Measurements from ENCODE around the gene TOR1B.

Gene TOR1B

DNA sequence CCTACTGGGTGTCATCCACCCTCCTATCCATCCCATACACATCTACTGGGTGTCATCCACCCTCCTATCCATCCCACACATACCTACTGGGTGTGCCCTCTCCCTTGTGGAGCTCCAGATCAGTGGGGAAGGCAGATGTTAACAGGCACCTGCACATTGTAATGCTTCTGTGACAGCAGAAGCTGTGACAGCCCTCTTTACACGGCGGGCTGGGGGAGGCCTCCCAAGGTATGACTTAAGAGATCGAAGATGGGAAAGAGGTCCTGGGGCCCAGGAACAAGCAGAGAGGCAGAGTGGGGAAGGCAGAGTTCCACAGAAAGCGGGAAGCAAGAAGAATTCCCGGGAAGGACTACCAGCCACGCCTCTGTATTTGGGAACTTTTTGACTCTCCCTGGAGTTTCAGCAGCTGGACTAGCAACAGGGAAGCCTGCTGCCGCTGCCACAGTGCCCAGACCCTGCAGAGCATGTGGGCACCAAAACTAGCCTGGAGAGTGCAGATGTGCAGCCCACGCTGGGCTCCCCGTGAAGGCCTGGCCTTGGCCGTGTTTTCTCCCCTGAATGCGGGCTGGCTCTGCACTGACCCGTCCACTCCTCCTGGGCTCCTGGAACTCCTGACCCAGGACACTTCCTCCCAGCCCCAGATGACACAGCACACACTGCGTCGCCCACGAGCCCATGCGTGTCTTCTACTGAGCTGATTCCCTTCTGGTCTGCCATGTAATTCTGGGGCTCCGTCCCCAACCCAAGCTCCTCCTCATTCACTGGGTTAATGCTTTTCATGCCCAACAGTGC is 11.6 kb downstream of the TOR1B start:
- DNase-seq (ENCODE audit: low read depth in 2 of 2): no peak

GRCh38 chr9:129815278-129815677 is 12.3 kb downstream of the TOR1B start:
- no peak for DNase-seq (ENCODE audit: low read depth in 2 of 2)

GRCh38 chr9:129816501-129817435 is 13.8 kb downstream of the TOR1B start:
- no peak for DNase-seq (ENCODE audit: low read depth in 2 of 2)

DNA sequence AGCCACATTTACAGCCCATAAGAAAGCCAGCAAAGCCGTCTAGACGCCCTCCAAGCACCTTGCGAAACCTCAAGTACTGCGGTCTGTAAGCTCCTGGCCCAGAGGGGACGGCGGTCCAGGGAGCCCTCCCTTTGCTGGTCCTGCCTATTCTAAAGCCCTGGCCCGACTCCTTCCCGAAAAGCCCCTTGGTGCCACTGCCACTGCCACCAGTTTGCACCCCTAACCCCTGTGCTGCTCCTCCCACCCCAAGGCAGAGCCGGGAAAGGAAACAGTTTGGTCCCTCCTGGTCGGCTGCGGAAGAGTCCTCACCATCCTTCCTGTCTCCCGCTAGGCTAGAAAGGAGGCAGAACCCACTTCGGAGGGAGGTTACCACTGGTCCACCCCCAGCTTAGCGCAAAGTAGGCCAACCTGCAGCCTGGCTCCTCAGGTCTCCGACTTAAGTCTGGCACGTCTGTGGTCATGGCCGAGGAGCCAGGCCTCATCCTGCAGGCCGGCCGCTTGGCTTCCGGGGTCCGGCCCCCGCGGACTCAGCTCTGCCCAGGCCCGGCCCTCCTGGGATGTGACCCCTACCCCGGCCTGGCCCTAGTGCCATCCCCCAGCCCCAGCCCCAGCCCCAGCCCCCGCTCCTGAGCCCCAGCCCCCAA is 20.0 kb downstream of the TOR1B start:
- DNase-seq (ENCODE audit: low read depth in 2 of 2): no peak

- no peak for DNase-seq (ENCODE audit: low read depth in 2 of 2)
These were observed 20.6 kb downstream of the TOR1B start for GRCh38 chr9:129823542-129823934.

GRCh38 chr9:129823935-129824601 is 21.1 kb downstream of the TOR1B start, which contains the start of gene TOR1A:
TOR1A (minus strand) TSS chr9:129824136; CDS start chr9:129824085, 51 bp downstream.
- peak; percentile 86 to 90 for DNase-seq (ENCODE audit: low read depth in 2 of 2)

DNA sequence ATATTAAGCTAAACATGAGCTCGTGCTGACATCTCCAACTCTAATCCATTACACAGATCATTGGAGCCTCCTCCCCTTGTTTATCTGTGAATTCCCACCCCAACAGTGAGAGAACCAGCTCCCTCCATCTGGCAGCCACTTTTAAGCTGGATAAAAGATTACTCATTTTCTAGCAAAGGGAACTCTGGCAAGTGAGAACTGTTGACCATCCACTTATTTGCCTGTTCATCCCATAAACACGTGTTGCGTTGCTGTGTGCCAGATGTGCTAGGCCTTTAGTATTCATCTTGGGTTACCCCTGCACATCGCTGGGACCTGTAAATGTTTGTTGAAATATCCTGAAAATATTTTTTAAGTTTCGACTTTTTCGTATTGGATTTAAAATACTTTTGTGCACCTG is 23.4 kb downstream of the TOR1B start:
- no peak for DNase-seq (ENCODE audit: low read depth in 2 of 2)

GRCh38 chr9:129826759-129827158 is 23.8 kb downstream of the TOR1B start:
- DNase-seq (ENCODE audit: low read depth in 2 of 2): no peak

DNA sequence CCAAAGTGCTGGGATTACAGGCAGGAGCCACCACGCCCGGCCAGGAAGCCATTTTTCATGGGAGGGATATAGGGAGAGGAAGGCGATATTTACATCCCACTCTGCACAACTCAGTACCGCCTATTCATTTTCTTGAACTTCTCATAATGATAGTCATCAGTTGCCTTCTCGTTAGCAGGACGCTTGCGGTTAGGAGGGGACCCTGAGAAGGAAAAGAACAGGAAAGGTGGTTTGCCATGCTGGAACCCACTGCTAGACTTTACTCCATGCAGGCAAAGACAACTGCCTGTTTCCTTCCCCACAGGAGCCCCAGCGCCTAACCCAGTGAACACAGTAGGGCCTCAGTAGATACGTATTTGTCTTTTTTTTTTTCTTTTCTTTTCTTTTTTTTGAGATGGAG is 25.1 kb downstream of the TOR1B start:
- DNase-seq (ENCODE audit: low read depth in 2 of 2): no peak

- DNase-seq (ENCODE audit: low read depth in 2 of 2): no peak
These were observed 26.0 kb downstream of the TOR1B start for GRCh38 chr9:129828969-129829368.

DNA sequence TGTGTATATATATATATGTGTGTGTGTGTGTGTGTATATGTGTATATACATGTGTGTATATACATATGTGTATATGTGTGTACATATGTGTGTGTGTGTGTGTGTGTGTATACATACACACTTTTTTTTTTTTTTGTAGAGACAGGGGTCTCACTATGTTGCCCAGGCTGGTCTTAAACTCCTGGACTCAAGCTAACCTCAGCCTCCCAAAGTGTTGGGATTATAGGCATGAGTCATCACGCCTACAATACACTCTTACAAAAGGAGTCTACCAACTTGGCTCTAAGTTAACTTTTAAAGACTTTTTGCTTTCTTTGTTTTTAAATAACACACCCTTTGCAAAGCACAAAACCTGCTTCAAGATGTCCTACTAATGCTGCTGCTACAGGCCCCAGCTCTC is 30.0 kb downstream of the TOR1B start:
- DNase-seq (ENCODE audit: low read depth in 2 of 2): no peak

GRCh38 chr9:129834489-129835127 is 31.6 kb downstream of the TOR1B start:
- DNase-seq (ENCODE audit: low read depth in 2 of 2): peak in 1 of 2 donors; percentile 21

- peak; percentile 98 for DNase-seq (ENCODE audit: low read depth in 2 of 2)
These were observed 32.3 kb downstream of the TOR1B start, which contains the start of the genes C9orf78 and USP20 for GRCh38 chr9:129835128-129835859. C9orf78 (minus strand) TSS chr9:129835275; CDS start chr9:129835221, 54 bp downstream. USP20 (plus strand) TSS chr9:129835458; CDS start chr9:129852556, 17,098 bp downstream.

GRCh38 chr9:129835860-129836223 is 32.9 kb downstream of the TOR1B start:
- DNase-seq (ENCODE audit: low read depth in 2 of 2): no peak

- DNase-seq (ENCODE audit: low read depth in 2 of 2): peak in 1 of 2 donors; percentile 33
These were observed 33.5 kb downstream of the TOR1B start for GRCh38 chr9:129836311-129837007.

GRCh38 chr9:129838707-129839259 is 35.8 kb downstream of the TOR1B start:
- peak in 1 of 2 donors; percentile 13 for DNase-seq (ENCODE audit: low read depth in 2 of 2)

GRCh38 chr9:129839324-129840023 is 36.5 kb downstream of the TOR1B start:
- DNase-seq (ENCODE audit: low read depth in 2 of 2): no peak

- DNase-seq (ENCODE audit: low read depth in 2 of 2): no peak
These were observed 37.0 kb downstream of the TOR1B start for GRCh38 chr9:129840034-129840433.

- no peak for DNase-seq (ENCODE audit: low read depth in 2 of 2)
These were observed 38.1 kb downstream of the TOR1B start for GRCh38 chr9:129841071-129841470.

Data from activated CD4-positive, alpha-beta T cell treated with anti-CD3 and anti-CD28 coated beads for 24 hours (primary cell).